ENCODE data around the gene TSPY3.
"Not testable (repeated sequence)": the region's sequence is repeated elsewhere in the genome, so short reads cannot be mapped to it uniquely, and the experiment has no call there.

TSPY3 gene

DNA sequence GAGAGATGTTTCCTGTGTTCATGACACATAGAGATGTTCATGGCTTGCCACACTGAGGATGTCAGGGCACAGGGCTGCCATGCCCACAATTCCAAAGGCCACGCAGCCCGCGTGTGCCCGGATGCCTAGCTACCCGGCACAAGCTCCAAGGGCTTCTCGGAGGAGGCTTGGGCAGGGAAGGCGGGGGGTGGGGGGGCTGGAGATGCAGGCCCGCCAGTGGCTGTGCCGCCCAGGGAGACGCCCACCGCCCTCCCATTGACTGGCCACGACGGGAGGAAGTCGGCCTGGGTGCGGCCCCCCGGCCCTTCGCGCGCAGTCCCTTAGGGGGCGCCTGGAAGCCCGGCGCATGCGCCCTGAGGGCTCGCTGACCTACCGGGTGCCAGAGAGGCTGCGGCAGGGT lies at the start of gene TSPY3:
TSS of gene TSPY3 (plus strand) at position 301 of the 400 bp plus-strand sequence. CDS start at position 347, 46 bp downstream.
- not testable (repeated sequence) for DNase-seq

GRCh38 chrY:9357497-9357896 lies 40.7 kb upstream of the TSPY3 start, which contains the start of gene TSPY8:
Gene TSPY8, plus strand, starts transcription at chrY:9357797. Its CDS starts 46 bp downstream, at chrY:9357843.
- not testable (repeated sequence) for DNase-seq

DNA sequence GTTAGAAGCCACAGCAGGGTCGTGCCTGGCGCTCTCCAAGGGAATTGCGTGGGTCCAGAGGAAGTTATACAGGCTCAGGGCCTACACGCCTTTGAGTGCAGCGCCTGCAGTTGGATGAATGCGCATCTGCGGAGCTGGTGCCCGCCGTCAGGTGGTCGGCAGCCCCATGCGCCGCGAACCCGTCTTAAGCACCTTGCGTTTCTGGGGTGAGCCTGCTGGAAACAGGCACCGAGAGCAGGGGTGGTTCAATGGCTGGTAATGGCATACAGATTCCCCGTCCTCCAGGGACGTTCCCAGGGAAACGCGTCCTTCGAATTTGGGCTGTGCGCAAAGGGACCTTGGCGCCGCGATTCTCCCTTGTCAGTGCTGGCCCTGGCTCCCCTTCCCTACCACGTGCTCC lies 1.7 kb upstream of the TSPY3 start:
- not testable (repeated sequence) for DNase-seq

Data from fibroblast of skin of right quadriceps (primary cell).